Adrenal gland (tissue), 12 donors: ENCODE results near the gene DPY19L3. TPM values are rescaled to one million over a fixed set of nuclear protein-coding genes. Genes with fewer than 3 reads are reported as not detected.

Experiments used
- DNase-seq, 7 donors: peaks; one replicate each; pipeline ENCODE4 v3.0.0-alpha.2; 2019 to 2020
- H3K27ac ChIP-seq, 5 donors: fragments of 200-600 bp; sonication (generic) in 4 of 5; 1 replicate in 3 of 5; 2 replicates in 2 of 5; pipeline versions ENCODE4 v1.5.1 to v1.8.0; 2016 to 2020; ENCODE audit warnings: mild to moderate bottlenecking in 1 of 5
- H3K27me3 ChIP-seq: fragments of 200-600 bp; 2 replicates; pipeline ENCODE4 v1.8.0; 2021
- H3K36me3 ChIP-seq, 2 donors: fragments of 200-600 bp; replicated peaks in 1 of 2; 1 replicate in 1 of 2; 2 replicates in 1 of 2; pipeline versions ENCODE4 v1.5.1 to v1.8.0; 2018 to 2022
- H3K4me1 ChIP-seq, 2 donors: fragments of 200-600 bp; replicated peaks in 1 of 2; 1 replicate in 1 of 2; 2 replicates in 1 of 2; pipeline versions ENCODE4 v1.5.1 to v1.8.0; 2018 to 2021
- H3K4me3 ChIP-seq, 4 donors: fragments of 200-600 bp; sonication (generic) in 3 of 4; one replicate each; pipeline ENCODE4 v1.5.1; 2016 to 2018
- H3K9me3 ChIP-seq, 3 donors: fragments of 200-600 bp; sonication (generic) in 1 of 3; replicated peaks in 1 of 3; 1 replicate in 2 of 3; 2 replicates in 1 of 3; pipeline versions ENCODE4 v1.5.1 to v1.8.0; 2016 to 2021
- POLR2A ChIP-seq, 2 donors: fragments of 450-650 bp; IDR thresholded peaks; one replicate each; pipeline ENCODE4 v1.6.1; 2017; ENCODE audit warnings: antibody characterized with exemption in 2 of 2, mild to moderate bottlenecking in 2 of 2, moderate library complexity in 1 of 2
- WGBS, 4 donors: extraction: QIAGEN DNeasy Blood & Tissue Kit in 2 of 4; methylation state at CpG; one replicate each; pipeline versions ENCODE4 v1.1.5 to v1.1.7; 2013 to 2017; 5-methylcytosine and 5-hydroxymethylcytosine counted together
- intact Hi-C, 2 donors: fragments of 100-400 bp; cut with DNase I; formaldehyde crosslinking; loops; one replicate each; pipeline versions ENCODE4 v1.14.1 to v1.15.0; 2022 to 2023
- polyA plus RNA-seq, 3 donors: library from polyadenylated mRNA; stranded (reverse); fragments of 200-250 nt in 2 of 3; fragments of 350-450 nt in 1 of 3; fragmentation: Illumina TruSeq in 1 of 3; extraction: RNeasy Lipid Tissue Mini Kit (QIAGEN cat#74804) in 1 of 3; gene quantifications; one replicate each; pipeline ENCODE4 v1.2.3, GENCODE V29; 2013 to 2014
- total RNA-seq, 9 donors: library from RNA; depleted of rRNA in 4 of 9; stranded (reverse); fragments of >200 nt in 4 of 9; fragments of 120-200 nt in 1 of 9; fragmentation: NEBNext Ultra II Directional in 1 of 9; extraction: Animal tissue kit (Norgen Biotek cat#: 25700) in 1 of 9; gene quantifications; one replicate each; pipeline versions ENCODE4 v1.1.0 to v1.2.4, GENCODE V29; 2013 to 2023
- TF ChIP-seq, protein P1 (sequence below), 6 experiments: fragments of 450-650 bp in 4 of 6; fragments of 200-600 bp in 2 of 6; sonication (generic) in 1 of 6; IDR thresholded peaks; 1 replicate in 5 of 6; 2 replicates in 1 of 6; pipeline versions ENCODE4 v1.5.1 to v1.8.0; 2016 to 2021; ENCODE audit warnings: antibody characterized with exemption in 6 of 6, mild to moderate bottlenecking in 2 of 6, moderate library complexity in 1 of 6
- donor health status: healthy with polysubstance abuse.
- donor health status: Bipolar disorder and iron deficiency.
- donor health status: DM: yes; HTN: yes; CAD: no.
- donor health status: DM: no; HTN: no; CAD: no.
- donor health status: DM: no; HTN: no; CAD: no.
- donor health status: DM: yes; HTN: yes; CAD: no.

DPY19L3 gene
- total and polyA plus RNA-seq, 12 donors: 5.4 to 31.0 (median 21.6) TPM

DNA sequence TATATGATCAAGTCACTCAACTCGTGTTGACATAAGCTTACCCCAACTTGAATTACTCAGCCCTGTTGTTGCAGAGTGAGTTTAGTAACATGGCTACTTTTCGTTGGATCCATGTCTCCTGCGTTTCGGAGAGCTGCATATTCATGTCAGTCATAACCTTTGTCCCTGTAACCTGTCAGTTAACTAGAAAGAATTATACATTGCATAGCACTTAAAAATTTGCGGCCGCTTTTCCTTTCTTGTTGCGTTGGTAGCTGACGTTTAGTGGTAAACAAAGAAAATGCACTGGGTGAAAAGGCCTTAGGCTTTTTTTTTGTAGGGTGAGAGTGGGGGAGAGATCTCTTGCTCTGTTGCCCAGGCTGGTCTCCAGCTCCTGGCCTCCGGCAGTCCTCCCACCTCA lies 46.0 kb upstream of the DPY19L3 start:
- Histone ChIP-seq H3K9me3 (no peaks in the 10 kb centered on the region), H3K36me3 (peaks cover 0 to 43% of the 10 kb centered on the region in 2 donors), H3K27me3 (no peaks in the 10 kb centered on the region), H3K4me3 (no peak overlapping the region), H3K4me1 (peaks cover 5 to 23% of the 10 kb centered on the region in 2 donors), H3K27ac (no peak overlapping the region)
- no peak for DNase-seq
- WGBS, 4 donors: 93 to 95% (median 94%) methylated on average over 9 of the region's 9 CpGs
- TF ChIP-seq, protein P1, sequence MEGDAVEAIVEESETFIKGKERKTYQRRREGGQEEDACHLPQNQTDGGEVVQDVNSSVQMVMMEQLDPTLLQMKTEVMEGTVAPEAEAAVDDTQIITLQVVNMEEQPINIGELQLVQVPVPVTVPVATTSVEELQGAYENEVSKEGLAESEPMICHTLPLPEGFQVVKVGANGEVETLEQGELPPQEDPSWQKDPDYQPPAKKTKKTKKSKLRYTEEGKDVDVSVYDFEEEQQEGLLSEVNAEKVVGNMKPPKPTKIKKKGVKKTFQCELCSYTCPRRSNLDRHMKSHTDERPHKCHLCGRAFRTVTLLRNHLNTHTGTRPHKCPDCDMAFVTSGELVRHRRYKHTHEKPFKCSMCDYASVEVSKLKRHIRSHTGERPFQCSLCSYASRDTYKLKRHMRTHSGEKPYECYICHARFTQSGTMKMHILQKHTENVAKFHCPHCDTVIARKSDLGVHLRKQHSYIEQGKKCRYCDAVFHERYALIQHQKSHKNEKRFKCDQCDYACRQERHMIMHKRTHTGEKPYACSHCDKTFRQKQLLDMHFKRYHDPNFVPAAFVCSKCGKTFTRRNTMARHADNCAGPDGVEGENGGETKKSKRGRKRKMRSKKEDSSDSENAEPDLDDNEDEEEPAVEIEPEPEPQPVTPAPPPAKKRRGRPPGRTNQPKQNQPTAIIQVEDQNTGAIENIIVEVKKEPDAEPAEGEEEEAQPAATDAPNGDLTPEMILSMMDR (IDR thresholded peaks at IDR 0.05): no peak
- TF ChIP-seq POLR2A (IDR thresholded peaks at IDR 0.05): no peak
- intact Hi-C loops: loop anchor here in 1 of 2 donors (5.0 kb wide), 1 partner anchor 48 kb away; the partner anchor contains the start of gene DPY19L3

DNA sequence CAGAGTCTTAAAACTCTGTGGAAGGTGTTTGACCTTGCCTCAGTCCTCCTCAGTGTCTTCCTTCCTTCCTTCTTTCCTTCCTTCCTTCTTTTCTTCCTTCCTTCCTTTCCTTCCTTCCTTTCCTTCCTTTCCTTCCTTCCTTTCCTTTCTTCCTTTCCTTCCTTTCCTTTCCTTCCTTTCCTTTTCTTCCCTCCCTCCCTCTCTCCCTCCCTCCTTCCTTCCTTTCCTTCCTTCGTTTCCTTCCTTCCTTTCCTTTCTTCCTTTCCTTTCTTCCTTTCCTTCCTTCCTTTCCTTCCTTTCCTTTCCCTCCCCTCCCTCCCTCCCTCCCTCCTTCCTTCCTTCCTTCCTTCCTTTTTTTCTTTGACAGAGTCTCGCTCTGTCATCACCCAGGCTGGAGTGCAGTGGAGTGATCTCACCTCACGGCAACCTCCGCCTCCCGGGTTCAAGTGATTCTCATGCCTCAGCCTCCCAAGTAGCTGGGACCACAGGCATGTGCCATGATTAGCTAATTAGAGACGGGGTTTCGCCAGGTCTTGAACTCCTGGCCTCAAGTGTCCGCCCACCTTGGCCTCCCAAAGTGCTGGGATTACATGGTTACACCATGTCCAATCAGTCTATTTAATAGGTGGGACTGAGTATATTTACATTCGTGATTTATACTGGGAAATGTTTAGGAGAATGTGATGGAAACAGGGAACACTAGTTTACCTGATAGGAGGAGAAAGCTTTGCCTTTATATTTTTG lies 43.8 kb upstream of the DPY19L3 start:
- intact Hi-C loops: no loop called here
- TF ChIP-seq, protein P1 (IDR thresholded peaks at IDR 0.05): no peak
- no peak for TF ChIP-seq POLR2A (IDR thresholded peaks at IDR 0.05)
- 92 to 96% (median 95%) methylated on average over 9 of the region's 9 CpGs for WGBS, 4 donors
- no peak overlapping the region for H3K4me3 ChIP-seq
- peak overlapping the region in 1 of 5 donors; percentile 79 for H3K27ac ChIP-seq
- no peaks in the 10 kb centered on the region for H3K9me3 ChIP-seq
- H3K36me3 ChIP-seq: peaks cover 0 to 38% of the 10 kb centered on the region in 2 donors
- no peaks in the 10 kb centered on the region for H3K27me3 ChIP-seq
- H3K4me1 ChIP-seq: peaks cover 5 to 23% of the 10 kb centered on the region in 2 donors
- no peak for DNase-seq

DNA sequence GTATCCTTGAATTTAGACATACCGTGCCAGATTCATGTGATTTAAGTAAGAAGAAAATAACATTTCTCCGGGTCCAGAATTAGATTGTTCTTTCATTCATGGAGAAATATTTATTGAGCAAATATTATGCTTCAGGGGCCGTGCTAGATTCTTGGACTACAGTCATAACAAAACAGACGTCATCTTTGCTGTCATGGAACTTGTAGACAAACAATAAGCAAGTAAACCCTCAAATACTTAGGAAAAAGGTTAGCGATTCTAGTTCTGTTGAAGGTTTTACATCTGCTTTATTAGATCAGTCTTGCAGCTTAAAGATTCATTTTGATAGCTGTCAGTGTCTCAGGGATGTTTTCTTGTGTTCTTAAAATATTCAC lies 43.3 kb upstream of the DPY19L3 start:
- H3K27me3 ChIP-seq: no peaks in the 10 kb centered on the region
- TF ChIP-seq, protein P1 (IDR thresholded peaks at IDR 0.05): no peak
- TF ChIP-seq POLR2A (IDR thresholded peaks at IDR 0.05): no peak
- intact Hi-C loops: no loop called here
- H3K4me1 ChIP-seq: peaks cover 5 to 23% of the 10 kb centered on the region in 2 donors
- peaks cover 0 to 32% of the 10 kb centered on the region in 2 donors for H3K36me3 ChIP-seq
- H3K4me3 ChIP-seq: no peak overlapping the region
- no peaks in the 10 kb centered on the region for H3K9me3 ChIP-seq
- peak overlapping the region in 3 of 5 donors; percentile 16 to 85 (median 79) for H3K27ac ChIP-seq
- WGBS, 4 donors: 60 to 86% (median 78%) methylated on average over 5 of the region's 5 CpGs
- no peak for DNase-seq

DNA sequence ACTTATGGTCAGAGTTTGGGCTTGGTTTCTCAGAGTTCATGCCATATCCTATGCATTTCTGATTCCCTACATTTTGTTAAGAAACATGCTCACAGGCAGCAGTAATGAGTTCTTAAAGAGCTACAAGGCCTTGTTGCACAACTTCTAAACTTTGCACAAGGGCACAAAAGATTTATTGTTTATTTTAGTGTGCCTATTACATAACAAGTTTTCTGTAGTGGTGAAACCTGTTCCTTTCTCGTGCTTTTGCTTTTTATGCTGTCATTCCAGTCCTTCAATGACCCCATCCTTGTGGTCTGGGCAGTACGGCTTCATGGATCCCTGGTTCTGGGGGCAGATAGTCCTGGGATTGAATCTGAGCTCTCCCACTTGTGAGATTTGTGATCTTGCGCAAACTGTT lies 42.4 kb upstream of the DPY19L3 start:
- Histone ChIP-seq H3K27me3 (no peaks in the 10 kb centered on the region), H3K4me3 (no peak overlapping the region), H3K9me3 (no peaks in the 10 kb centered on the region), H3K27ac (peak overlapping the region; percentile 60 to 90 (median 79)), H3K36me3 (peaks cover 0 to 23% of the 10 kb centered on the region in 2 donors), H3K4me1 (peaks cover 6 to 28% of the 10 kb centered on the region in 2 donors)
- WGBS, 4 donors: 29 to 45% (median 33%) methylated on average over 3 of the region's 3 CpGs
- intact Hi-C loops: no loop called here
- TF ChIP-seq POLR2A (IDR thresholded peaks at IDR 0.05): peak in 1 of 2 donors; percentile 30
- TF ChIP-seq, protein P1 (IDR thresholded peaks at IDR 0.05): no peak
- DNase-seq: peak in 2 of 7 donors; percentile 31 to 49
